Psoas muscle (tissue), 8 donors: Measurements from ENCODE around the gene GNG7. TPM values are rescaled to one million over a fixed set of nuclear protein-coding genes. Genes with fewer than 3 reads are reported as not detected.
A peak's percentile ranks its signal among the peaks of the same experiment; 100 is the strongest.
"Not testable (repeated sequence)": the region's sequence is repeated elsewhere in the genome, so short reads cannot be mapped to it uniquely, and the experiment has no call there.

Experiments
- ATAC-seq, 4 donors: fragments of 200-7000 bp; cut with Tn5 transposase; one replicate each; pipeline ENCODE4 v1.9.1; 2020; ENCODE audit warnings: moderate library complexity in 3 of 4, mild to moderate bottlenecking in 2 of 4
- DNase-seq, 2 donors: peaks; one replicate each; pipeline ENCODE4 v3.0.0-alpha.2; 2020
- H3K27ac ChIP-seq: fragments of 200-600 bp; one replicate; pipeline ENCODE4 v1.8.0; 2022
- H3K27me3 ChIP-seq, 3 donors: fragments of 200-600 bp in 1 of 3; one replicate each; pipeline versions ENCODE4 v1.6.1 to v1.8.0; 2013 to 2022; ENCODE audit warnings: low read length in 2 of 3, mild to moderate bottlenecking in 2 of 3, moderate library complexity in 1 of 3; ENCODE audit not compliant: insufficient read depth in 3 of 3
- H3K36me3 ChIP-seq, 2 donors: fragments of 200-600 bp in 1 of 2; one replicate each; pipeline versions ENCODE4 v1.6.1 to v1.8.0; 2013 to 2022; ENCODE audit warnings: low read depth in 1 of 2, mild to moderate bottlenecking in 1 of 2, moderate library complexity in 1 of 2; ENCODE audit not compliant: insufficient read depth in 1 of 2
- H3K4me1 ChIP-seq: fragments of 200-600 bp; one replicate; pipeline ENCODE4 v1.8.0; 2022
- H3K4me3 ChIP-seq: fragments of 200-600 bp; one replicate; pipeline ENCODE4 v1.8.0; 2022; ENCODE audit warnings: mild to moderate bottlenecking
- H3K9me3 ChIP-seq: fragments of 200-600 bp; one replicate; pipeline ENCODE4 v1.8.0; 2022
- WGBS, 3 donors: extraction: QIAGEN DNeasy Blood & Tissue Kit; methylation state at CpG; one replicate each; pipeline versions ENCODE4 v1.1.6 to v1.1.7; 2013; 5-methylcytosine and 5-hydroxymethylcytosine counted together
- intact Hi-C, 2 donors: fragments of 100-400 bp; cut with DNase I; formaldehyde crosslinking; loops; one replicate each; pipeline versions ENCODE4 v1.11.0 to v1.14.2; 2022
- polyA plus RNA-seq, 3 donors: library from polyadenylated mRNA; stranded (reverse); fragments of 200-250 nt; gene quantifications; one replicate each; pipeline ENCODE4 v1.2.3, GENCODE V29; 2013
- total RNA-seq, 4 donors: library from RNA; stranded (reverse); fragmentation: NEBNext Ultra II Directional in 2 of 4; extraction: Animal tissue kit (Norgen Biotek cat#: 25700) in 2 of 4; gene quantifications; one replicate each; pipeline versions ENCODE4 v1.2.1 to v1.2.4, GENCODE V29; 2021 to 2023
- TF ChIP-seq, protein P1 (sequence below): fragments of 200-600 bp; IDR thresholded peaks from one replicate; pipeline ENCODE4 v1.8.0; 2022; ENCODE audit warnings: antibody characterized with exemption
- donor health status: healthy with polysubstance abuse.
- donor health status: DM: no; HTN: no; CAD: no; lungs with moderate emphysema.
- donor health status: Bipolar disorder and iron deficiency.
- donor health status: healthy.
- donor health status: DM: yes; HTN: yes; CAD: no.
- donor health status: DM: no; HTN: no; CAD: no.
- donor health status: DM: no; HTN: no; CAD: no.
- donor health status: DM: yes; HTN: yes; CAD: no.

The GNG7 gene
- total and polyA plus RNA-seq, 7 donors = 0.48 to 5.4 (median 1.2) TPM

DNA sequence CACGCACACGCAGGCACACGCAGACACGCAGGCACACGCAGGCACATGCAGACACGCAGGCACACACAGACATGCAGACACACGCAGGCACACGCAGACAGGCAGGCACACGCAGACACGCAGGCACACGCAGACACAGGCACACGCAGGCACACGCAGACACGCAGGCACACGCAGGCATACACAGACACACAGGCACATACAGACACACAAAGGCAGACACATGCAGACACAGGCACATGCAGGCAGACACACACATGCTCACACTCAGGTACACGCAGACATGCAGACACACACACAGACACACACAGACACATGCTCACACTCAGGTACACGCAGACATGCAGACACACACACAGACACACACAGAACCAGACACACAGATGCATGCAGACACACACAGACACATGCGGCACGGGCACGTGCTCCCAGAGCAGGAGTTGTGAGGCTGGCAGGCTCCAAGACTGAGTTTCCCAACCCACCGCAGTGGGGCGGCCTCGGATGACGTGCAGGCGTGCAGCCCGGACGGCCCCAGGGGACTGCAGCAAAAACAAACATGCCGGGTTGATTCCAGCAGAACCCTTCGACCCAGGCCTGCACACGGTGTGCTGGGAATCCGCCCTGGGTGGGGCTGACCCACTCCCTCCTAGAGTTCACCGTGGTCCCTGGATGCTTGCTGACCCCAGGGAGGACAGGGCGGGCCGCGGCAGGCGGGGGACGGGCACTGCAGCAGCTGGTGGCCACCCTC, 126.6 kb downstream of the GNG7 start:
- no peaks in the 10 kb centered on the region for H3K36me3 ChIP-seq
- H3K27me3 ChIP-seq = no peaks in the 10 kb centered on the region
- H3K9me3 ChIP-seq = no peaks in the 10 kb centered on the region
- DNase-seq (peak; percentile 92 to 94), ATAC-seq (peak; percentile 44 to 65 (median 57))
- TF ChIP-seq, protein P1, sequence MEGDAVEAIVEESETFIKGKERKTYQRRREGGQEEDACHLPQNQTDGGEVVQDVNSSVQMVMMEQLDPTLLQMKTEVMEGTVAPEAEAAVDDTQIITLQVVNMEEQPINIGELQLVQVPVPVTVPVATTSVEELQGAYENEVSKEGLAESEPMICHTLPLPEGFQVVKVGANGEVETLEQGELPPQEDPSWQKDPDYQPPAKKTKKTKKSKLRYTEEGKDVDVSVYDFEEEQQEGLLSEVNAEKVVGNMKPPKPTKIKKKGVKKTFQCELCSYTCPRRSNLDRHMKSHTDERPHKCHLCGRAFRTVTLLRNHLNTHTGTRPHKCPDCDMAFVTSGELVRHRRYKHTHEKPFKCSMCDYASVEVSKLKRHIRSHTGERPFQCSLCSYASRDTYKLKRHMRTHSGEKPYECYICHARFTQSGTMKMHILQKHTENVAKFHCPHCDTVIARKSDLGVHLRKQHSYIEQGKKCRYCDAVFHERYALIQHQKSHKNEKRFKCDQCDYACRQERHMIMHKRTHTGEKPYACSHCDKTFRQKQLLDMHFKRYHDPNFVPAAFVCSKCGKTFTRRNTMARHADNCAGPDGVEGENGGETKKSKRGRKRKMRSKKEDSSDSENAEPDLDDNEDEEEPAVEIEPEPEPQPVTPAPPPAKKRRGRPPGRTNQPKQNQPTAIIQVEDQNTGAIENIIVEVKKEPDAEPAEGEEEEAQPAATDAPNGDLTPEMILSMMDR = no peak
- peak overlapping the region; percentile 39 for H3K27ac ChIP-seq
- H3K4me3 ChIP-seq = no peak overlapping the region
- peaks cover 17% of the 10 kb centered on the region for H3K4me1 ChIP-seq
- WGBS, 3 donors = 53 to 63% (median 61%) methylated on average over 37 of the region's 37 CpGs
- intact Hi-C loops = loop anchor here (5.0 kb wide), 2 partner anchors 34 to 36 kb away; no protein-coding TSS in a partner anchor

DNA sequence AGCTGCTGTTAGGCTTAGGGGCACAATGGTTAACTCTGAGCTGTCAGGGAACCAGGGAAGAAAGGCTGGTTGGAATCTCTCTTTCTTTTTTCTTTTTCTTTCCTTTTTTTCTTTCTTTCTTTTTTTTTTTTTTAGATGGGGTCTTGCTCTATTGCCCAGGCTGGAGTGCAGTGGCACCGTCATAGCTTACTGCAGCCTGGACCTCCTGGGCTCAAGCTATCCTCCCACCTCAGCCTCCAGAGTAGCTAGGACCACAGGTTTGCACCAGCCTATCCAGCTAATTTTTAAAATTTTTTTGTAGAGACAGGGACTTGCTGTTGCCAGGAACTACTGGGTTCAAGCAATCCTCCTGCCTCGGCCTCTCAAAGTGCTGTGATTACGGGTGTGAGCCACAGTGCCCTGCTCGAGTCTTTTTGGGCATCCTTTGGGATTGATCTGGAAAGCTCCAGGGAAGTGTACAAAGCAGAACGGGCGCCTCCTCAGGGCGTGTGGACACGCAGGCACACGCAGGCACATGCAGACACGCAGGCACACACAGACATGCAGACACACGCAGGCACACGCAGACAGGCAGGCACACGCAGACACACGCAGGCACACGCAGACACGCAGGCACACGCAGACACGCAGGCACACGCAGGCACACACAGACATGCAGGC, 127.4 kb downstream of the GNG7 start:
- Histone ChIP-seq H3K27me3 (no peaks in the 10 kb centered on the region), H3K4me1 (peaks cover 17% of the 10 kb centered on the region), H3K27ac (no peak overlapping the region), H3K36me3 (no peaks in the 10 kb centered on the region), H3K4me3 (no peak overlapping the region), H3K9me3 (no peaks in the 10 kb centered on the region)
- intact Hi-C loops = loop anchor here (5.0 kb wide), 2 partner anchors 33 to 37 kb away; no protein-coding TSS in a partner anchor
- TF ChIP-seq, protein P1 = no peak
- DNase-seq = no peak
- ATAC-seq = no peak
- 91 to 96% (median 92%) methylated on average over 19 of the region's 19 CpGs for WGBS, 3 donors

DNA sequence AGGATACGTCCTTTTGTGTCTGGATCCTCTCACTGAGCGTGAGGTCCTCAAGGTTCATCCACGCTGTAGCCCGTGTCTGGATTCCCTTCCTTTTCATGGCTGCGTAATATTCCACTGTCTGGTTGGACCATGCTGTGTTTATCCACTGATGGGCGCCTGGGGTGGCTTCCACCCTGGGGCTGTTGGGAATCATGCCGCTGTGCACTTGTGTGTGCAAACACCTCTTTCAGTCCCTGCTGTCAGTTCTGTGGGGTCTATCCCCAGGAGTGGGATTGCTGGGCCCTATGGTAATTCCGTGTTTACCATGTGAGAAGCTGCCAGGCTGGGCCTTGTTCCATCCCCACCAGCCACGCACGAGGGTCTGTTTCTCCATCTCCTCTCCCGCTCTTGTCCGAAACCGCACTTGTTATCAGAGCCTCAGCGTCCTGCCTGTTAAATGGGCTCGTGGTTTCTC, 128.0 kb downstream of the GNG7 start:
- H3K36me3 ChIP-seq = no peaks in the 10 kb centered on the region
- no peak overlapping the region for H3K27ac ChIP-seq
- no peaks in the 10 kb centered on the region for H3K9me3 ChIP-seq
- TF ChIP-seq, protein P1 = no peak
- H3K27me3 ChIP-seq = no peaks in the 10 kb centered on the region
- peaks cover 12% of the 10 kb centered on the region for H3K4me1 ChIP-seq
- ATAC-seq (no peak), DNase-seq (no peak)
- 90 to 91% (median 90%) methylated on average over 15 of the region's 15 CpGs for WGBS, 3 donors
- H3K4me3 ChIP-seq = no peak overlapping the region
- intact Hi-C loops = no loop called here

DNA sequence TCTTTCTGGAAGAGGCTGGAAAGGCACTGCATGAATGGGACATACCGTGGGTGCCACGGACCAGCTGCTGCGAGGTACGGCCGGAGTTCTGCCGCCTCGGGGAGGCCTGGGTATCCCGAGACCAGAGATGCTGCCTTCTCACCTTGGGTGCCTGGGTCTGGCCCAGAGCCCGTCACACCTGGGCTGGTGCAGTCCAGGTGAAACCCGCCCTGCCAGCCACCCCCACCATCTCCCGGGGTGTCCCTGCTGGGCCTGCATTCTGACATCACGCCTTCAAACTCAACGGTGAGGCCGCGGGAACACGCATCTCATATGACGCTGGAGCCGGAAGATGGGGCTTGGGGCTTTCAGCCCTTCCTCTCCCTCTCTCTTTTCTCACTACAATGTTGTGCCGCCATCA, 128.6 kb downstream of the GNG7 start:
- Histone ChIP-seq H3K4me3 (no peak overlapping the region), H3K9me3 (no peaks in the 10 kb centered on the region), H3K36me3 (no peaks in the 10 kb centered on the region), H3K27me3 (no peaks in the 10 kb centered on the region), H3K27ac (no peak overlapping the region), H3K4me1 (peaks cover 6% of the 10 kb centered on the region)
- TF ChIP-seq, protein P1 = no peak
- ATAC-seq (no peak), DNase-seq (no peak)
- 79 to 84% (median 81%) methylated on average over 18 to 19 of the region's 19 CpGs for WGBS, 3 donors
- intact Hi-C loops = no loop called here

DNA sequence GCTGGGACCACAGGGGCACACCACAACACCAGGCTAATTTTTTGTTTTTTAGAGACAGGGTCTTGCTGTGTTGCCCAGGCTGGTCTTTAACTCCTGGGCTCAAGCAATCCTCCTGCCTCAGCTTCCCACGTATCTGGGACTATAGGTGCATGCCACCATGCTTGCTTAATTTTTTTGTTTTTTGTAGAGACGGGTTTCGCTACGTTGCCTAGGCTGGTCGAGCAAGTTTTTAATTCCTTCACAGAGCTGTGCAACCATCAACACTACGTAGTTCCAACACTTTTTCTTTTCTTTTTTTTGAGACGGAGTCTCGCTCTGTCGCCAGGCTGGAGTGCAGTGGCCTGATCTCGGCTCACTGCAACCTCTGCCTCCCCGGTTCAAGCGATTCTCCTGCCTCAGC, 130.3 kb downstream of the GNG7 start:
- H3K4me3 ChIP-seq, H3K27me3 ChIP-seq, DNase-seq, H3K4me1 ChIP-seq, ATAC-seq, H3K9me3 ChIP-seq, H3K36me3 ChIP-seq, intact Hi-C loops, H3K27ac ChIP-seq: not testable (repeated sequence)
- 90 to 93% (median 91%) methylated on average over 12 of the region's 12 CpGs for WGBS, 3 donors
